22Rv1 (cell line): ENCODE data around the gene VWF.

Source experiments
- H3K27ac ChIP-seq: fragments of 450-650 bp; 2 replicates; pipeline ENCODE4 v1.5.1; 2017
- ZFX ChIP-seq: fragments of 450-650 bp; IDR thresholded peaks from 2 replicates; pipeline ENCODE4 v1.6.1; 2017; ENCODE audit warnings: antibody characterized with exemption, borderline replicate concordance
- TF ChIP-seq, protein P1 (sequence below): fragments of 450-650 bp; IDR thresholded peaks from 2 replicates; pipeline ENCODE4 v1.5.1; 2017; ENCODE audit warnings: mild to moderate bottlenecking

The VWF gene

GRCh38 chr12:6095269-6095668 is 29.2 kb downstream of the VWF start:
- no peak overlapping the region for H3K27ac ChIP-seq
- TF ChIP-seq, protein P1, sequence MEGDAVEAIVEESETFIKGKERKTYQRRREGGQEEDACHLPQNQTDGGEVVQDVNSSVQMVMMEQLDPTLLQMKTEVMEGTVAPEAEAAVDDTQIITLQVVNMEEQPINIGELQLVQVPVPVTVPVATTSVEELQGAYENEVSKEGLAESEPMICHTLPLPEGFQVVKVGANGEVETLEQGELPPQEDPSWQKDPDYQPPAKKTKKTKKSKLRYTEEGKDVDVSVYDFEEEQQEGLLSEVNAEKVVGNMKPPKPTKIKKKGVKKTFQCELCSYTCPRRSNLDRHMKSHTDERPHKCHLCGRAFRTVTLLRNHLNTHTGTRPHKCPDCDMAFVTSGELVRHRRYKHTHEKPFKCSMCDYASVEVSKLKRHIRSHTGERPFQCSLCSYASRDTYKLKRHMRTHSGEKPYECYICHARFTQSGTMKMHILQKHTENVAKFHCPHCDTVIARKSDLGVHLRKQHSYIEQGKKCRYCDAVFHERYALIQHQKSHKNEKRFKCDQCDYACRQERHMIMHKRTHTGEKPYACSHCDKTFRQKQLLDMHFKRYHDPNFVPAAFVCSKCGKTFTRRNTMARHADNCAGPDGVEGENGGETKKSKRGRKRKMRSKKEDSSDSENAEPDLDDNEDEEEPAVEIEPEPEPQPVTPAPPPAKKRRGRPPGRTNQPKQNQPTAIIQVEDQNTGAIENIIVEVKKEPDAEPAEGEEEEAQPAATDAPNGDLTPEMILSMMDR: no peak
- TF ChIP-seq ZFX: no peak

DNA sequence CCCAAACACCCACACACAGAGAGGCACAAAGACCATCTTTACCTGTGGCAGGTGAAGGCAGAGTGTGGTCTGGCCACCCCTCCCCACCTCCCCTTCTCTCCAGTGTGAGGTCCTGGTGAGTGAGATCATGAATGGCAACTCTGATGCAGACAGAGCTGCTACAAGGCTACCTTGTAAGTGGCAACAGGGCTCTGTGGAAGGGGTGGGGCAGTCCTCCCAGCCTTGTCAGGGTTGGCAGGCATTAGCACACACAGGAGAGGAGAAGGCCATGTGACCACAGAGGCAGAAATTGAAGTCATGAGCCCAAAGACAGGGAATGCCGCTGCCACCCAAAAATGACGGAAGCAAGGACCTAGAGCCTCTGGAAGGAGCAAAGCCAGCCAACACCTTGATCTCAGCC is 30.7 kb downstream of the VWF start:
- TF ChIP-seq, protein P1: no peak
- no peak for TF ChIP-seq ZFX
- H3K27ac ChIP-seq: no peak overlapping the region

GRCh38 chr12:6092784-6093722 is 31.4 kb downstream of the VWF start:
- no peak overlapping the region for H3K27ac ChIP-seq
- TF ChIP-seq, protein P1: no peak
- no peak for TF ChIP-seq ZFX

DNA sequence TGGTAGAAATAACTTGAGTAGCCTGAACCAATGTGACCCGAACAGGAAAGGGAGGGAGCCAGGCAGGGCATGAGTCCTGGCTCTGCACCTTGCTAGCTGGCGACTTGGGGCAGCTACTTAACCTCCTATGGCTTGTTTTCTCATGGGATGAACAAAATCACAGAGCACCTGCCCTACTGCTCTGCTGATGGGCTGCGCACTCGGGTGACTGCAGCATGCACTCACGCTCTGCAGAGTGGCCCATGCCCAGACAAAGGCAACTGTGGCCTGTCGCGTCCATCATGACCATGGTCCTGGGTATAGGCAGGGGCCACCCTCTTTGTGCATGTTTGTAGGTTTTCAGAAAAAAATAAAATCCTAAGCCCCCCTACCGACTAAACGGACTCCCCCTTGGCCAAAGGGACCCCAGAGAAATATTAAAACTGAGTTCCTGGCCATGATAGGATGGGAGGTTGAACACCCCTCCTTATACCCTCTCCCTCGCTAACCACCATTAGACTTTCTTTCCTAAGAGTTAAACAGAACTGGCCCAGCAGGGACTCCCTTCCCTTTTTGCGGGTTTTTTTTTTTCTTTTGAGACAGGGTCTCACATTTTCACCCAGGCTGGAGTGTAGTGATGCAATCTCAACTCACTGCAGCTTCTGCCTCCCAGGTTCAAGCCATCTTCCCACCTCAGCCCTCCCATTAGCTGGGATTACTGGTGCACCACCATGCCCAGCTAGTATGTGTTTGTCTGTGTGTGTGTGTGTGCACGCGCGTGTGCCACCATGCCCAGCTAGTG is 32.5 kb downstream of the VWF start:
- H3K27ac ChIP-seq: no peak overlapping the region
- TF ChIP-seq, protein P1: no peak
- no peak for TF ChIP-seq ZFX

DNA sequence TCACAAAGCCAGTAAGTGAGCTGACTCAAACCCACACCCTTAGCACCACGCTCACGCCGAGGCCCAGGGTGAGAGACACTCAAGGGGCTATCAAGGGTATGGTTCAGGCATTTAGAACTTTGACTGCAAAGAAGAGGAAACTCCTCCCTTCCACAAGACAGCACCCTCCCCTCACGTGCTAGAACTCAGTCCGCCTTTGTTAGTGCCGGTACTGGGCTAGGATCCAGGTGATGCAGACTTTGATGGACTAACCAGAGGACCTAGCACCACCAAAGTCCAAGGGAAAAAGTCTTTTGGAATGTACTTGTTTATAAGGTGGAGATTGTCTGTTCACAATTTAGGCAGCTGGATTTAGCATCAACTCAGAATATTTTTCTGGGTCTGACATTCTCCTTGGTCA is 33.7 kb downstream of the VWF start:
- H3K27ac ChIP-seq: no peak overlapping the region
- TF ChIP-seq, protein P1: no peak
- TF ChIP-seq ZFX: no peak

DNA sequence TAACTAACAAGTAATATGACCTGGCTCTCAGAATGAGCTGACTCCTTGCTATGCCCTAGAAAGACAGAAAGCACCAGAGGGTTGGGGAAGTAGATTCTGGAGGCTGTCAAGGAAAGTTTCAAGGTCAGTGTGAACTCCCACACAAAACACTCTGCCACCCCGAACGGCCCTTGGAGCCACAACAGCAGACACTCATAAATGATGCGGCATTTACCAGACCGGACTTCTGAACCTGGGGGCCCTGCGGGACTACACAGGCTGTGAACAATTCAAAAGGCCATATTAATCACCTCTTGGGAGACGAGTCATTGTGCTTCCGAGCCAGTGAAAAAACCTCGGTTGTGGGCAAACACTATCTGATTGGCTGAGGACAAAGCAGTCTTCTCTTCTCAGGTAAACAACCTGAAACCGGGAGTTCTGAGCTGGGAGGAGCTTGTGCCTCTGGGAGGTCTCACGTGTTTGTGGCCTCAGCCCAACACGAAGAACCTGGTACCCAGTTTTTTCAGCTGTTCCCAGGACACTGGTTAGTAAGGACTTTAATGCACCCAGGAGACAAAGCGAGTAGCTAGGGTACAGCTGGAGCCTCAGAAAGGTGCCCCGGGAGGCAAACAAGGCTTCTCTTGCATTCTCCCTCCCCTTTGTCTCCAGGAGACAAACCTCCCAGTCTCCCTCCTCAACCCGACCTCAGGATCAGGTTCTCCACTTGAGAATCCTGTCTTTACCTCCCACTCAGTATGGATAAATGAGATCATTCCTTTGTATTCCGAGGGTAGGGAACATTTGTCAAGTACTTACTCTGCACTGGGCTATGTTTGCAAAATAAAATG is 35.3 kb downstream of the VWF start:
- TF ChIP-seq, protein P1: no peak
- no peak for TF ChIP-seq ZFX
- H3K27ac ChIP-seq: peak overlapping the region; percentile 45
